Measurements from ENCODE around the gene TUBA8.
"Not testable (repeated sequence)": the region's sequence is repeated elsewhere in the genome, so short reads cannot be mapped to it uniquely, and the experiment has no call there.

DNA sequence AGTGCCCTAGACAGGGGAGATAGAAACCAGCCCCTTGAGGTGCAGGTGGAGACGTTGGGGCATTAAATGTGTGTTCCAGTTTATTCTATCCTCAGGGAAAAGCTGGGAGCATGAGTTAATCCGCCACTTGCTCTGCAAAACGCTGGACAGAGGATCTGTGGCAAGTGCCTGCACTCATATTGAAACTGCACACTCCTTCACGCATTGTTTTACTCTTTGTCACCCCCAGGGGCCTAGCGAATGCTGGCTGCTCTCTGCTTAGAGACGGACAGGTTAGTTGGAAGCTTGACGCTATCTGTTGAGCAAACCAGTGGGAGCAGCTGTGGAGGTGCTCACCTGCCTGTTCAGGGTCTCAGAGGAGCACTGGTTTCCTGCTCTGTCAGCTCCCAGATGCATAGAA lies 53.2 kb downstream of the TUBA8 start:
- TF ChIP-seq, protein P1, sequence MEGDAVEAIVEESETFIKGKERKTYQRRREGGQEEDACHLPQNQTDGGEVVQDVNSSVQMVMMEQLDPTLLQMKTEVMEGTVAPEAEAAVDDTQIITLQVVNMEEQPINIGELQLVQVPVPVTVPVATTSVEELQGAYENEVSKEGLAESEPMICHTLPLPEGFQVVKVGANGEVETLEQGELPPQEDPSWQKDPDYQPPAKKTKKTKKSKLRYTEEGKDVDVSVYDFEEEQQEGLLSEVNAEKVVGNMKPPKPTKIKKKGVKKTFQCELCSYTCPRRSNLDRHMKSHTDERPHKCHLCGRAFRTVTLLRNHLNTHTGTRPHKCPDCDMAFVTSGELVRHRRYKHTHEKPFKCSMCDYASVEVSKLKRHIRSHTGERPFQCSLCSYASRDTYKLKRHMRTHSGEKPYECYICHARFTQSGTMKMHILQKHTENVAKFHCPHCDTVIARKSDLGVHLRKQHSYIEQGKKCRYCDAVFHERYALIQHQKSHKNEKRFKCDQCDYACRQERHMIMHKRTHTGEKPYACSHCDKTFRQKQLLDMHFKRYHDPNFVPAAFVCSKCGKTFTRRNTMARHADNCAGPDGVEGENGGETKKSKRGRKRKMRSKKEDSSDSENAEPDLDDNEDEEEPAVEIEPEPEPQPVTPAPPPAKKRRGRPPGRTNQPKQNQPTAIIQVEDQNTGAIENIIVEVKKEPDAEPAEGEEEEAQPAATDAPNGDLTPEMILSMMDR (conservative IDR thresholded peaks at IDR 0.05; ENCODE audit: low read depth, low read length), result not testable (repeated sequence)
- not testable (repeated sequence) for TF ChIP-seq EZH2 (IDR thresholded peaks at IDR 0.05; ENCODE audit: low read length, unreplicated experiment)
